ENCODE measurements around the gene LBR.
A peak's percentile ranks its signal among the peaks of the same experiment; 100 is the strongest.

The LBR gene

GRCh38 chr1:225462714-225463574, 35.1 kb upstream of the LBR start:
- DNase-seq = peak; percentile 95

DNA sequence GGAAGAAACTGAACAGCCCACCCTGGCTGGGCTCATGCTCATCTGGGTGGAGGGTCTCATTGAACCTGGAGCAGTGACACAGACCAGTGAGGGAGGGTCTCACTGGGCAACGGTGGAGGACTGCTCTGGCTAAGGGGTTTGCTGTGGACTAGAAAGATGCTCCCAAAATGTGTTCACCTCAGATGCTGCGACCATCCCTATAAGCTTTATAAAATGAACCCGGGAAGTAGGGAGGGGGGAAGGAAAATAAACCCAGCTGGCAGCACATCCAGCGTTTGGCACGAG, 34.5 kb upstream of the LBR start:
- DNase-seq = peak; percentile 82

DNA sequence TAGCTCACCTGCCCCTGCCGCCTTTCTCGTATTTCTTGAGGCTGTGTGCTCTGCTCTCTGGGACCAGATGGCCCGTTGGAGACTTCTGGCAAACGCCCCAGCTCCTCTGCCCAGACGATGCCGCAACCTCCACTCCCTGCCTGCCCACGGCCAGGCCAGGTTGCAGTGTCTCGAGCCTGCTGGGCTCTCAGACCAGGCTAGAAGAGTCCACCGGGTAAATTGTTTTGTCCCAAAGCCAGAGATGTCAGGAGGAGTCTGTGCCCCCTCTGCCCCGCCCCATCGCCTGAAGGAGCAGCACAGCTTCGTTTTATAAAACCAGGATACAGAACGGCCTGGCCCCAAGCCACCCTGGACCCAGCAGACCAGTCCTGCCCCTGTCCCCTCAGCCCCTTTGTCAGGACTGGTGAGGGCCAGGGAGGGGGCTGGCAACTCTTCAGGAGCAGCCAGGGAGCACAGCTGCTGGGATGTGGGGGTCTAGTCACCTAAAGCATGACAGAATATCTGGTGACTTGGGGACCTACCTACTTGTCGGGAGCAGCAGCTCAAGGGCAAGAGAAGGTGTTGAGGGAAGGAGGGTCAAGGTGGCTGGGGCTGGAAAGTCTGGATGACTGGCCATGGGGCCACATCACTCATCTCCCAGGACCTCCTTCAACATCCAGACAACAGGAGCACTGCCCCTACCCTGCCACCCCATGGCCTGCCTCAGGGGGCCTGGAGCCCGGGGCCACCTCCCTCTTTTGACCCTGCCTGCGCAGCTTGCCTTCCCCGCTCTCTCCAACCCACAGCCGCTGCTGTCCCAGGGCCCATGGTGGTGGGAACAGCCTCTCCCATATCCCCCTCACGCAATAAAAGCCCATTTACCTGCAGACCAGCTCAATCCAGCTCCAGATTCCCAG, 33.9 kb upstream of the LBR start:
- DNase-seq = no peak

DNA sequence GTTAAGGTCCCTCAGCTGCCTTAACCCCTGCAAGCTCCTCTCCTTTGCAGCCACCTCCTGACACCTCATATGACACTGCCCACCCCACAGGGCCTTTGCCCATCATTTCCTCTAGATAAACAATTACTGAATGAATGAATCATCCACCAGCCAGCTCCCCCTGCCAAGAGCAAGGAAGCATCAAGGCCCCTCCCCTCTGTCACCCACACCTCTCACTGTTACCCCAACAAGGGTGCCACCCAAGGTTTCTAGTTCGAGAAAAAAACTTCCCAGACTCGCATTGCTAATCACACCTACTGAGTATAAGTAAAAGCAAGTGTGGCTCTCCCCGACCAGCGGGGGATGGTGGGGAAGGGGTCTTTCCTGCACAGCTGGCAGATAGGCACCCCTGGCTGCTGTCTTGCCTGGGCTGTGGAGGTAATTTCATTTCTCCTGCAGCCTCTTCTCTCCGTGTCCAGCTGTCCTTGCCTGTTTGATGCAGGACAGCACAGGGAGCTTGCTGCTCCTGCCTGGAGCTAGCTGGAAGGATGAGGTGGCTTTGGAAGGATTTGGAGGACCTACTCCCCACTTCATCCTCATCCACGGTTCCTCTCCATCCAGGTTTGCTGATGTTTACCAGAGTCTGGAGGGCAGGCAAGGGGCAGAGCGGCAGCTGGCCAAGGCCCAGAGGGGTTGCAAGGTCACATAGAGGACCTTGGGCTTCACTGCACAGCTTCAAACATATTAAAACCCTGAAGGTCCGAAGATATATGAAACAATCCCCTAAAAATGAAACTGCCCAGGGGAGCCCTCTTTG, 33.1 kb upstream of the LBR start:
- DNase-seq = no peak

DNA sequence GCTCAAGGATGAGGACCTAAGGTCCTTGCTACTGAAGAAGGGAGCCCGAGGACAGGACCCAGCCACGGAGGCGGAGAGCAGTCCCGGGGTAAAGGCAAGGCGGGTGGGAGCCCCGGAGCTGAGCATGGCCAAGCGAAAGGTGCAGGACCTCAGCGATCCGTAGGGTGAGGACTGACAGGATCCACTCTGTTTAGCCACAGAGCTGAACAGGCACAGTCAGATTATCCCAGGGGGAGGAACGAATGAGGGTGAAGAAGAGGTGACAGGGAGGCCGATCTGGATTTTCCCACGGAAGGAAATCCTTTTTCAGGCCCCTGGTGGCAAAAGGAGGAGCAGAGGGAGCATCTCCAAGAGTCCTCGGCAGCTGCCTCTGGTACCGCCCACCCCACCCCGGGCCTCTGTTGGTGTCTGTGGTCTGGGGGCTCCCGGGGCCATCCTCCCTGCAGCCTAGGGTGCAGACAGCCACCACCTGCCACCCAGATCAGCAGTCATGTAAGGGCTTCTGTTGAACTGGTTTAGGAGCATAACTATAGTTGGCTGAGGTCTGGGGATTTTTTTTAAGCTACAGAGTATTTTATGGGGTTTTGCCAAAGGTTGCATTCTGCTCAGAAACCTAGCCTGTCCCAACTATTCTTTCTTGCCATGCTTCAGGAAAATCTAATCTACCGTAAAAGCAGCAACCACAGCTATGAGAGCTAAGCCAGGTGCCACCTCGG, 32.3 kb upstream of the LBR start:
- no peak for DNase-seq

GRCh38 chr1:225458222-225458631, 30.4 kb upstream of the LBR start:
- DNase-seq = no peak

DNA sequence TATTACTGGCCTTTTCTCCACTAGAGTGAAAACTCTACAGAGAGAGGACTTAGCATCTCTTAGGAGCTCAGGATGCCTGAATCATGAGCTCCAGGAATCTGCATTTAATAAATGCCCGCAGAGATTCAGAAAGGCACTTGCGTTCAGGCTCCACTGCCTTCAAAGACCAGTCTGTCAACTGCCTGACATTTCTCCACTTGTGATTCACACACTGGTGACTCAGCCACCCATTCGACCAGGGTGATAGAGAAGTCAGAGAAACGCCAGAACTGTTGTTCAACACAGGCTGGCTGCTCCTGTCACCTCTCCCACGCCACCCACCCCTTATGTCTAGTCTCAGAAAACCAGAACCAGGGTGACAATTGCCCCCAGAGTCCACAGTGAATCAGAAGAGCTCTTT, 26.9 kb upstream of the LBR start:
- DNase-seq = no peak

DNA sequence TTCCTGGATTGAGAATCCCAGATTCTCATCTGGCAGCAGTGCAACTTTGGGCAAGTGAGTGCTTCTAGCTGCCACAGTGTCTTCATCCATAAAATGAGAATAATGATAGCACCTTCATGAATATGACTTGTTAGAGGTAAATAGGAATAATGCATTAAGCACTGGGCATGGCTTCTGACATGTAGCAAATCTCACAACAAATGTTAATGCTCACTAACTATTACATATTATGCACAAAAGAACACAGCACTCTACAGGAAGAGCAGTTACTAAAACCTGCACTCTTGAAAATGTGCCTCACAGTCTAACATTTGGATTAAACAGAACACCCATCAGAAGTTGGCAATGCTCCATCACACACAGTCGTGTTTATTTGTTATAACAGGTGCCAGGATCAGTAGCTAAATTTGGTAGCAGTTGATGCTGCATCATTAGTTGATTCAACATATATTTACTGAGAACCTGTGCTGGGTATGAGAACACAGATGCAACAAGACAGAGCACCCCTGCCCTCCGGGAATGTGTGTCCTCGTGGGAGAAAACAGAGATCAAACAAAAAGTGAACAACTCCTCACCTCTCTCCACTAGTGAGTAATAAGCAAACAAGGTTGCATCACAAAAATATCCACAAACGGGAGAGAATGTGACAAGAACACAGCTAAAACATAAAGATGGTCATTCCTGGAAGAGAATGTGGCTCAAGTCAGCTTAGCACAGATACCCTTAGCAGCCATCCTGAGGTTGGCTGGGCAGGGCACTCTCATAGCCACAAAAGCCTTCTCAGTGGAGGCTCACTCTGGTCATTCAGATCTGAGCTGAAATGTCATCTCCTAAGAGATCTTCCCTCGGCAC, 26.2 kb upstream of the LBR start:
- DNase-seq = peak; percentile 91

DNA sequence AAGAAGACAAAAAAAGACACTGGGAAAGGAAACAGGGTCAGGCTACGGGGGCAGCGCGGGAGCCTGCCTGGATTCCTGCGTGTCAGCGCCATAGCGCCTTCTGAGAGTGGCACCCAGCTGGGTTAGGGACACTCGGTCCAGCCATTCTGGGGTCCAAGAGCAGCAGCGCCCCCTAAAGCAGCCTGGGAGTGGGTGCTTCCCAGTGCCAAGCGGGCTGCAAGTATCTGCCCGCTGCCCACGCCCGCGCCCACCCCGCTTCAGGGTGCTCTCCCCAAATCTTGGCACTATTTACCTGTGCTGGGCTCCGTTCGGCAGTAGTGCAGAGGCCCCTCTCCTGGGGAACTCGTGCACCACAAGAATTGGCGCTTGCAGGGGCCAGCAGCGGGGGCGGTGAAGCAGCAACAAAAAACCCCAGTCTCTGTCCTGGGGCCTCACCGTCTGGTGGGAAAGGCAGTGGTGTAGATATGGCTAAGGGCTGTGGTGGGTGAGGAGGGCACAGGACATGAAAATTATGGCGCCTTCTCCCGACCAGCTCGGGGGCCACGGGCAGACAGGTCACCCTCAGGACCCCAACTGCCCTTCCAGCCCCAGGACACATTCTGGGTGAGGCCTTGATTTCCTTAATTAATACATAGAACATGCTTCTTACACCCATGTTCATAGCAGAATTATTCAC, 24.1 kb upstream of the LBR start:
- DNase-seq = no peak

DNA sequence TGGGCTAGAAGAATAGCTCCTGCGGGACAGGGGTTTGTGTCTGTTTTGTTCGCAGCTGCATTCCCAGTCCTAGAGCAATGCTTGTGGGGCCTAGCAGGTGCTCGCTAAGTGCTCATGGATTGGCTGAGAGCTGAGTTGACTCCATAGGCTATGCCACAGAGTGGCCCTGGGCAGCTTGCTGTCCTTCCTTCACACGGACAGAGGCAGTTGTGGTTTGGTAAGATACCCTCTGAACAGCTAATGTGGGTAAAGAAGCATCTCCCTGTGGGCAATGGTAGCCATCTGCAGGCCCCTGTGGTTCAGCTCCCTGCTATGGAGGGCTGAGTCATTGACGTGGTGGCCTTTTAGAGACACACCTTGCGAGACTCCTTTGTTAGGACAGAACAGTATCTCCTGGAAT, 23.5 kb upstream of the LBR start:
- DNase-seq = no peak

DNA sequence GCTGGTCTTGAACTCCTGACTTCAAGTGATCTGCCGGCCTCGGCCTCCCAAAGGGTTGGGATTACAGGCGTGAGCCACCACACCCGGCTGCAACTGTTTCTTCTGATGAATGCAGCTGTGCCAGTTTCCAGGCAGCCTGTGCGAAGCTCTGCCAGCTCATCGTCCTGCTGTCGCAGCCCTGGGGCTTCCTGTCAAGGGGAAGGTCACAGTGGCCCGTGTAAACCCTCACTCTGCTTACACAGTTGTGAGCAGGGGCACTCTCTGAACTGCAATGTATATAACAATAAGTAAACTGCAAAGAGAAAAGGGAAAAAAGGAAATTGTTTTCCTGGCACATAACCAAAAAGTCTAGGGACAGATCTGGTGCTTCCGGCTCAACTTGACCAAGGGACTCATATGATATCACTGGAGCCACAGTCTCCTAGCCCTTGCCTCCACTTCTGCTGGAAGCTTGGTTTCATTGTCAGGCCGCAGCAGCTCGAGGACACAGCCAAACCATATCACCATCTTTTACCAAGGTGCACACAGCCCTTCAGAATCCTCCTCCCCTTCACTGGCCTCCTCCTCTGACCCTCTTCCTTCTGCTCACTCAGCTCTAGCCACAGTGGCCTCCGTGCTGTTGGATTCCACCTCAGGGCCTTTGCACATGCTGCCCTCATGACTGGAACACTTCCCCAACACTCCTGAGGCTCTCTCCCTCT, 22.8 kb upstream of the LBR start:
- no peak for DNase-seq

DNA sequence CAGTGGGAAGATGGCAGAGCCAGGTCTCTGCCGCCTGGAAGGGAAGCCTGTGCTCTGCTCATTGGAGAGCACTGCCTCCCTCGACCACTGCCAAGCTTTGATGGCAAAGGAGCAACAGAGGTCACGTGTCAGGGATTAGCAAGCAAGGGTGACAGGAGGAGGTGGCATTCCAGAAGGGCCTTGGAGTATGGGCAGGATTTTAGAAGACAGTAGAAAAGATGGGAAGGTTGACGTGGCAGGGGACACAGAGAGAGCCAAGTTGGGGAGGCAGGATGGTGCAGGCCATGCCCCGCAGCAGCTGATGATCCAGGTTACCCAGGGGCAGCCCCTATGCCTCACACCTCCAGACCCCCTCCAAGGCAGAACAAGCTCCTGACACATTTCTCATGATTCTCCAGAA, 21.9 kb upstream of the LBR start:
- DNase-seq = no peak

- DNase-seq = no peak
Observed at GRCh38 chr1:225449261-225449660, 21.4 kb upstream of the LBR start.

- no peak for DNase-seq
Observed at GRCh38 chr1:225448146-225448805, 20.4 kb upstream of the LBR start.

DNA sequence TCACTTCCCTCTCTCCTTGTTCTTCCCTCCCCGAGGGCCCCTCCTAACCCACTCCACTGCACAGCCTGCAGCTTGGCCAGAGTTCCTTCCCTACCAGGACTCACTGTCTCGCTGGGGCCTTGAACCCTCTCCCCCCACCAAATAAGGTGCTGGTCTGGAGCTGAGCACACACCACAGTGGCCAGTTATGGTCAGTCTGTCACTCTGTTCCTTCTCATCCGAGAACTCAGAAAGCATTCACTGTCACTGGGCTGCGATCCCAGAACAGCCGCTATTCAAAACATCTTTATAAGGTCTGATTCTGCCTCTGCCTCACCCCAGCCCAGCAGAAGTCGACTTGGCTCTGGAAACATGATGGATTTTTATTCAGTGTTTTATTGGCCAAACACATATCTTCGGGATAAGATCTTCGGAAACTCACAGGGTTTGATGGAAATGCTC, 19.8 kb upstream of the LBR start:
- no peak for DNase-seq

GRCh38 chr1:225446981-225447615, 19.3 kb upstream of the LBR start:
- no peak for DNase-seq

DNA sequence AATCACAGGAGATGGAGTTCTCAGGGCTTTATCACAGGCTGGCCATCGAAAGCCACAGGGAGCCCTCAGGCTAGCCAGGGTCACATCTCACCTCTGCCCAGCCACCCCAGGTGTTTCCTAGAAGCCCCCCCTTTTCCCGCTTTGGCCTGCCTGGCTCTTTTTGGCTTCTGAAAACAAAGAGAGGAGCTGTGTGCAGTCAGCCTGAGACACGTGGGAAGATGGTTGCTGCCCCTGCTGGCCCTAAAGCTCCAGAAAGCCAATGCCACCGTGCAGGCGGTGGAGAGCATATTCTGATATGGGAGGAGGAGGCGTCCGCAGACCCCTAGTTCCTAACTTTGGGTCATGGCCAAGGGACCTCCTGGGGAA, 18.7 kb upstream of the LBR start:
- DNase-seq = no peak

DNA sequence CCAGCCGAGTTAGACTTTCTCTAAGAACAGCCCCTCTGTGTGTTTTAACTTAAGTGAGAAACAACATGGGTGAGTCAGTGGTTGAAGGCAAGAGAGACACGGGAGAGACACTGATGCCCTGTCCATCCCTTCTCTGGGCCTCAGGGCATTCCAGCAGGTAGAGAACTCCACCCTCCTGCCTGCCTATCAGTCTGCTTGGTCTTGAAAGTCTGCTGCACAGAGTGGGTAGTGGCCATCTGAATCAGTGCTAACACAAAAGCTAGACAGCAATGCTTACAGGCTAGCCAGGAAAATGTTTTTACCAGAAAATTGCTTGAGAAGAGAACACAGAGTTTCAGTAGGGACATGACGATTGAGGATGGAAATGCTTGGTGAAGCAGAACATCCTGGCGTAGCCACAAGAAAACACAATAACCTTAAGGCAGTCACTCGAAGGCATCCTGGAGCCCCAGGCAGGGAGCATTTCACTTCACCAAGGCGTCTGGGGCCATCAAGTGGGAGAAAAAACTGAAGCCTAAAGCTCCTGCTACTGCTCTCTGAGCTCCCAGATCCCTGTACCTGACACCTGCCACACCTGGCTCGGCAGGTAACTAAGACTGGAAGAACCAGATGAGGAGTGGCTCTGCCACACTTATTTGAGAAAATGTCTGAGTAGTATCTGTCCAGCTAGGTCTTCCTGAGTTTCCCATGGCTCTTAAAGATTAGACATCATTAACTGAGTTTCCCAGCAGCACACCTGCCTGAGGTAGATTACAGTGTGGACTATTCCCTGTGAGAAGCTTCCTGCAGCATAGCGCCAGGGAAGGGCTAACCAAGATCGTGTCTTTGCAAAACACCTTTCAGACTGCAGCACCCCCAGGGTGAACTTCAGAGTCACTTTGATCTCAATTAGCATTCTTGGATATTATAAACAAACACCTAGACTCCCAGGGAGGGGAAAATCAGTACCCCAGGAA, 18.1 kb upstream of the LBR start:
- no peak for DNase-seq

Measured in COR-L47 (cell line).